Left renal pelvis (tissue), 4 donors: ENCODE results near the gene OTULIN. TPM values are rescaled to one million over a fixed set of nuclear protein-coding genes. Genes with fewer than 3 reads are reported as not detected.

ENCODE experiments used
- DNase-seq, 4 donors: peaks; one replicate each; pipeline ENCODE4 v3.0.0-alpha.2; 2013; ENCODE audit warnings: low read depth in 4 of 4, low spot score in 3 of 4
- polyA plus RNA-seq, 4 donors: library from polyadenylated mRNA; unstranded; fragments of 120-200 nt; gene quantifications; one replicate each; pipeline ENCODE4 v1.2.1, GENCODE V29; 2013; ENCODE audit not compliant: insufficient read length in 4 of 4

Gene OTULIN
- polyA plus RNA-seq, 4 donors = 16.2 to 24.2 (median 21.3) TPM

DNA sequence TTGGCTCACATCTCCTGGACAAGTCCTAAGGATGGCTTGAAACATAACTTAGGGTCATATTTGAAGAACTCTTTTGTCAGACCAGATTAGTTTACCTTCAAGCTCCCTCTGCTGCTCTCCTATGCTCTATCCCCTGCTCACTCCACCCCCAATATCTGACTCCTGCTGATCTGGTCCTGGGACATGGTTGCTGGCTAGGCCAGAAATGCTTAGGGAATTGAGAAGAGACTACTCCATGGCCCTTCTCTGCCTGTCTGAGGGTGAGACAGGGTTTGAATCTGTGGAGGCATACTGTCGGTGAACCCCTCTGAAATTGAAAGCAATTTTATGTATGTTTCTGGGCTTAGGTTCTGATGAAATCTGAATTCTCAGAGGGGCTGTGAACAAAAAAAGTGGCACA lies 3.3 kb downstream of the OTULIN start:
- no peak for DNase-seq

DNA sequence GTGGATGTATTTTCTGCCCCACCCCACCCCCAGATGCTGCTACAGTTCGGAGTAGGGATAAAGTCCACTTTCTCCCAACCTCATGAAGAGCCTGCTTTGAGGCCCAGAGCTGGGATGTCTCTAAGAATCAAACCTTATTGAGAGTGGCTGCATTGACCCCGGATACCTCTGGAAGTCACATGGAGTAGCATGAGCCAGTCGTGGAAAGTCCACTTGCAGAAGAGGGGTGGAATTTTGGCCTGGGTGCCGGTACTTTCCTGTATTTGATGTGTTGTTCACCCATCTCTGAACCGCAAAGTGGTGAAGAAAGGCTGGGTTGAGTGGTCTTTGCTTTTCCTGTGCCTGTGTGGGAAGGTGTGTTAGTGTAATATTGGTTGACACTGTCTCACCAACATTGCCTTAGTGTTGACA lies 3.7 kb downstream of the OTULIN start:
- DNase-seq = no peak

DNA sequence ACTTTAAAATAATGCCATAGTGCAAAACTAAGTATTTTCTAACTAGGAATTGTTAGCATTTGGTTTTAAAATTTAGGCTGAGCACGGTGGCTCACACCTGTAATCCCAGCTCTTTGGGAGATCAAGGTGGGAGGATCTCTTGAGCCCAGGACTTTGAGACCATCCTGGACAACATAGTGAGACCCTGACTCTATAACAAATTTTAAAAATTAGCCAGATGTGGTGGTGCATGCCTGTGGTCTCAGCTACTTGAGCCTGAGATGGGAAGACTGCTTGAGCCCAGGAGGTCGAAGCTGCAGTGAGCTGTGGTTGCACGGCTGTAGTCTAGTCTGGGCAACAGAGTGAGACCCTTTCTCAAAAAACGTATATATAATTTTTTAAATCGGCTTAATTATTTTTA lies 4.9 kb downstream of the OTULIN start:
- no peak for DNase-seq

GRCh38 chr5:14669975-14670374 lies 5.5 kb downstream of the OTULIN start:
- DNase-seq = no peak

GRCh38 chr5:14671414-14671813 lies 6.9 kb downstream of the OTULIN start:
- DNase-seq = no peak

DNA sequence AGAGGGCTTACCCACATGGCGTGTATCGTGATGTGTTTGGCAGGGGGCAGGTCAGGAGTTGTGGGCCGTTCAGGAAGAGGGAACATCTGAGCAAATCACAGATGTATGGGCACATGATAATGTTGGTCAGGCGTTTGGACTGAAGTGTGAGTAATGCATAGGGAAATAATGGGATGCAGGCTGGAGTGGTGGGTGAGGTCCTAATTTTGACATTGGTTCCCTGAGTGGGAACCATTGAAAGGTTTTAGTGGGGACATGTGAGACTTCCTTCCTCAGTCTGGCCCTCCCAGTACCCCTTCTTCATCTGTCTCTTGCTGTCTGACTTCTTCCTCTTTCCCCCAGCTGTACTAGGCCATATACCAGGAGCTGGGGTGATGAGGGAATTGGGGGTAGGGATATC lies 7.6 kb downstream of the OTULIN start:
- no peak for DNase-seq

DNA sequence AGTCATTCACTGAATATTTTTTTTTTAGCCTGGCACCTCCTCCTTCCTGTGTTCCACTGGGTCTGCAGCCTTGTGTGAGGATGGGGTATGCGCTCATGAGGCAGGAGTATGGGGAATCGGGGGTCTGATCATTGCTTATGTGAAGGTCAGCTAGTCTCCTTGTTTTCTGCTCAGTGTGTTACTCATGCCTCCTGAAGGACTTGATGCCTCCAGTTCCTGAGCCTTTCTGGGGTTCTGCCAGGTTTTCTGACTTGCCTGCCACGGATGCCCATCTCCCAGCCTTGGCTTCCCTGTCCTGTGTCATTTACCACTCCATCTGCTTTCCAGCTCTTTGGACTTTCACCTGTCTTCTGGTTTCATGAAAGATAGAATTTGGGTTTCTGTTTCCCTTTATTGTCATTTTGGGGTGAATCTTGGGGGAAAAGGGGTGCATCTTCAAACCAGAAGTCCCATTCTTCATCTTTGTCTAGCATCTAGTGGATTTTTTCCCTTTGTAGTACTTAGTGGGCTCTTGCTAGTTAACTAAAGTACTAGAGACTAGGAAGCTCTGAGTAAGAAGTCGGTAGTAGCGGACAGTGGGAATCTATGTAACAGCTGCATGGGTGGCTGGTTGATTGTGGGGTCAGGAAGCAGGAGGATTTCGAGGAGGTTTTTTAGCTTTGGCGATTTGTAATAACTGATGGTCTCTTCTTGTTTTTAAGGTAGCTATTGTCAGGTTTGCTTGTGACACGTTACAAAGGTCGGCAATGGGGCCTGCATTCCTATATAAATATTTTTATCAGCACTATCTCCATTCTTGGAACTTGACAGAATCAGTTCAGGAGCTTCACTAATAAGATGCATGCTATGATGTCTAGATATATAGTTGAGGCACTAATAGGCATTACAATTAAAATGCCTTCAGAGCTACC lies 8.2 kb downstream of the OTULIN start:
- DNase-seq = no peak

GRCh38 chr5:14673443-14673842 lies 8.9 kb downstream of the OTULIN start:
- DNase-seq = no peak

GRCh38 chr5:14674983-14675854 lies 10.7 kb downstream of the OTULIN start:
- no peak for DNase-seq

GRCh38 chr5:14675865-14676300 lies 11.4 kb downstream of the OTULIN start:
- DNase-seq = no peak

DNA sequence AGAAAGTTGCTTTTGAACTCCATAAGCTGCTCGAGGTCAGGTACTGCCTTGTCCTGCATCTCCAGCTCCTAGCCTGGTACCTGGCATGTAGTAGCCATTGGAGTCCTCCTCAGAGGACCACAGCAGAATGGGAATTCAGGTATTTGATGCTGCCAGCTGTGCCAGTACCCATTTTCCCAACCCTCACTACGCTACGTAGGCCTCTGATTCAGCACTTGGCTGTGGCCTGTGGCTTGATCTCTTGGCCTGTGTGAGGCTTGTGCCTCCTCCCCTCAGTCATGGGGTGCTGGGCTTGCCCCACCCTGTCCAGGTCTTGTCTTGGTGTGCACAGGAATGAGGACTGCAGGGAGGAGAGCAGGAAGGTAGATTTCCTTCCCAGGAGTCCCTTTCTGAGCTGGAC lies 11.8 kb downstream of the OTULIN start:
- no peak for DNase-seq

DNA sequence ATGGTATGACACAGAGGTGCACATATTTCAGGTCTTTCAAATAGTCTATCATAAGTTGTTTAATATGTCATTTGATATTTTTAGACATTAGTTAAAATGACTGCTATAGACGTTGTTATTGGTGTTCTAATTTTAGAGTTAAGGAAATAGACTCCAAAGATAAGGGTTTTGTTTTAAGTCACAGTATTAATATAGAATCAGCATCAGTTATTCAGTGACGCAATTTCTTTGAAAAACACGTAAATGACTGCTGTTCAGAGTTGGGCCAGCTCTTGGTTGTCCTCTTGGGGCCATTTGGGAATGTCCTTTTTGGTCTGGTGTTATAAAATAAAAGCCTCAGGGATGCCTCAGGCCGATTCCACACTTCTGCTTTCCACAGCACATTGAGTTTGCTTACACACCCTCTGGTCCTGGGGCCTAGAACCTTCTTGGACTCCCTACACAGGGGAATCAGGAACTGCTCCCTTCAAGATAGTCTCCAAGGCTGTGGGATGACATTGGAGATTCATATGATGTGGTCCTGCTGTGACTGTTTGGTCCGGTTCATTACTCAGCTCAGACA lies 14.3 kb downstream of the OTULIN start:
- DNase-seq = no peak

- DNase-seq = no peak
Measured at GRCh38 chr5:14679595-14679994, 15.1 kb downstream of the OTULIN start.

- no peak for DNase-seq
Measured at GRCh38 chr5:14681236-14681752, 16.8 kb downstream of the OTULIN start.

GRCh38 chr5:14683906-14684455 lies 19.5 kb downstream of the OTULIN start:
- no peak for DNase-seq

DNA sequence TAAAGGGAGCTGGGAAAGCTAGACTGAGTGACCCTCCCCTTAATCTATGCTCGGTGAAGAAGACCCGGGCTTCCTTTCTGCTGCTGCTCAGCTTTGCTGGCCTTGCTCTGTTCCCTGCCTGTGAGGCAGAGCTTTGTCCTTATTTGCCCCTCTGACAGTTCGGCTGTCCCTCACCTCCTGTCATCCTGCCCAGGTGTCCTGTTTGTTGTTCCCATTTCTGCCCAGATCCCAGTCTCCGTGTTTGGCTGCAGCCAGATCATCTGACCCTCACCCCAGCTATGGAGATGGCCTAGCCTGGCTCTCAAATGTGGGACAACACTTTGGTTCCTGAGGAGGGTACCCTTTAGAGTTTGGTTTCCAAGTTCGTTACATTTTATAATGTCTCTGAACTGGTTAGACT lies 20.2 kb downstream of the OTULIN start:
- DNase-seq = no peak

- DNase-seq = no peak
Measured at GRCh38 chr5:14685757-14686156, 21.2 kb downstream of the OTULIN start.

DNA sequence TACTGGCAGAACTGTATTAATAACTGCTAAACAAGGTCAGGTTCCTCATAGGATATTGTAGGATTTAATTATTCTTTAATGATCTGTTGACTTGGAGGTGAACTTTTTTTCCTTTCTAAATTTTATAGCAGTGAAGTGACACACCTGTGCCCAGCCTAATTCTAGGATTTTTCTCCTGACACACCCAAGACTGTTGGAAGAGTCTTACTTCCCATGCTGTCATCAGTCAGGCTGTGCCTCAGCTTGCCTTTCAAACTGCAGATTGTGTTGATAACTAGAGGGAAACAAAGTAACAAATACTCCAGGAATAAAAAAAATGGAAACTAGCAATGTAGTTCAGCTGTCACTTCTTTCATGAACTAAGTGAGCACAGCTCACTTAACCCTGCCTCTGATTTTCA lies 22.0 kb downstream of the OTULIN start:
- no peak for DNase-seq

- DNase-seq = no peak
Measured at GRCh38 chr5:14687023-14687665, 22.6 kb downstream of the OTULIN start.

GRCh38 chr5:14693070-14693469 lies 28.6 kb downstream of the OTULIN start:
- DNase-seq = no peak
